HL-60 (cell line): Measurements from ENCODE around the gene FBXO34.

Source experiments
- DNase-seq, 2 experiments: peaks; one replicate each; pipeline ENCODE4 v3.0.0-alpha.2; 2010 to 2020; ENCODE audit warnings: low read depth in 1 of 2, low spot score in 1 of 2
- H3K27ac ChIP-seq: fragments of 250-450 bp; sonication (Bioruptor Pico); replicated peaks from 2 replicates; pipeline ENCODE4 v1.5.1; 2020; ENCODE audit warnings: mild to moderate bottlenecking, moderate library complexity
- H3K27me3 ChIP-seq: fragments of 250-450 bp; sonication (Bioruptor Pico); 2 replicates; pipeline ENCODE4 v1.5.1; 2021; ENCODE audit warnings: mild to moderate bottlenecking, moderate library complexity; ENCODE audit not compliant: insufficient read depth, poor library complexity, severe bottlenecking
- H3K4me3 ChIP-seq: replicated peaks from 2 replicates; pipeline ENCODE4 v1.5.1; 2011; ENCODE audit warnings: mild to moderate bottlenecking, control low read depth, low read length; ENCODE audit not compliant: insufficient read depth
- GABPA ChIP-seq: IDR thresholded peaks from 2 replicates; pipeline ENCODE4 v1.6.1; 2012; ENCODE audit warnings: low read depth
- POLR2AphosphoS5 ChIP-seq: IDR thresholded peaks from 2 replicates; pipeline ENCODE4 v1.6.1; 2012; ENCODE audit warnings: low read depth
- SPI1 ChIP-seq: IDR thresholded peaks from 2 replicates; pipeline ENCODE4 v1.6.1; 2012; ENCODE audit warnings: low read depth, mild to moderate bottlenecking, borderline replicate concordance
- TF ChIP-seq, protein P1 (sequence below): IDR thresholded peaks from one replicate; pipeline ENCODE4 v1.5.1; 2011; ENCODE audit warnings: low read length, control low read depth, inconsistent platforms; ENCODE audit not compliant: insufficient read depth
- TF ChIP-seq, protein P2 (sequence below): IDR thresholded peaks from 2 replicates; pipeline ENCODE4 v1.6.1; 2012; ENCODE audit warnings: low read depth; ENCODE audit not compliant: insufficient replicate concordance

Gene FBXO34

DNA sequence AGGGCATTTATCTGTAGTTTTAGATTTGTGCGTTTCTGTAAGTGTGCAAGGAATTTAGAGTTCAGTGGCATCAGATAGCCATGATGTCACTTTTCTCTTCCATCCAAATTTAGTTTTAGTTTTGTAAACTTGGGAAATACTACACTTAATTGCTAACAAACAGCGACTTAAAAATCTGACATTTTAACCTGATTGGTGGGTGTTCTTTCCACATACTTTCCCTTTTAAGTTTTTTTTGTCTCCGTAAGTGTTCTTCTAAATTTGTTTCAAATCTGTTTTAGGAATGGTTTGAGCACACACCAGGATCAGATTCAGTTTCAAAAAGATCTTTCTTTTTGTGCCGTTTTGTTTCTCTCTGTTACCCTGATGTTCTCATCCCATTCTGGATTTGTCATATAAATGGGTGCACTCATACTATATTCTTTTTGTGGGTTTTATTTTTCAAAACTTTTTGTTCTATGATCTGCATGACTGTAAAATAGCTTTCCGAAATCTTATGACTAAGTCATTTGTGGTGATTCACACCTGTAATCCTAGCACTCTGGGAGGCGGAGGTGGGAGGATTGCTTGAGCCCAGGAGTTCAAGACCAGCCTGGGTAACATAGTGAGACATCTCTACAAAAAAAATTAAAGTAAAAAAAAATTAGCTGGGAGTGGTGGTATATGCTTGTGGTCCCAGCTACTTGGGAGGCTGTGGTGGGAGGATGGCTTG, 58.9 kb downstream of the FBXO34 start:
- H3K4me3 ChIP-seq, result no peak overlapping the region
- H3K27me3 ChIP-seq, result no peaks in the 10 kb centered on the region
- no peak for TF ChIP-seq SPI1
- TF ChIP-seq GABPA, result no peak
- no peak for TF ChIP-seq POLR2AphosphoS5
- TF ChIP-seq, protein P1, sequence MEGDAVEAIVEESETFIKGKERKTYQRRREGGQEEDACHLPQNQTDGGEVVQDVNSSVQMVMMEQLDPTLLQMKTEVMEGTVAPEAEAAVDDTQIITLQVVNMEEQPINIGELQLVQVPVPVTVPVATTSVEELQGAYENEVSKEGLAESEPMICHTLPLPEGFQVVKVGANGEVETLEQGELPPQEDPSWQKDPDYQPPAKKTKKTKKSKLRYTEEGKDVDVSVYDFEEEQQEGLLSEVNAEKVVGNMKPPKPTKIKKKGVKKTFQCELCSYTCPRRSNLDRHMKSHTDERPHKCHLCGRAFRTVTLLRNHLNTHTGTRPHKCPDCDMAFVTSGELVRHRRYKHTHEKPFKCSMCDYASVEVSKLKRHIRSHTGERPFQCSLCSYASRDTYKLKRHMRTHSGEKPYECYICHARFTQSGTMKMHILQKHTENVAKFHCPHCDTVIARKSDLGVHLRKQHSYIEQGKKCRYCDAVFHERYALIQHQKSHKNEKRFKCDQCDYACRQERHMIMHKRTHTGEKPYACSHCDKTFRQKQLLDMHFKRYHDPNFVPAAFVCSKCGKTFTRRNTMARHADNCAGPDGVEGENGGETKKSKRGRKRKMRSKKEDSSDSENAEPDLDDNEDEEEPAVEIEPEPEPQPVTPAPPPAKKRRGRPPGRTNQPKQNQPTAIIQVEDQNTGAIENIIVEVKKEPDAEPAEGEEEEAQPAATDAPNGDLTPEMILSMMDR, result no peak
- TF ChIP-seq, protein P2, sequence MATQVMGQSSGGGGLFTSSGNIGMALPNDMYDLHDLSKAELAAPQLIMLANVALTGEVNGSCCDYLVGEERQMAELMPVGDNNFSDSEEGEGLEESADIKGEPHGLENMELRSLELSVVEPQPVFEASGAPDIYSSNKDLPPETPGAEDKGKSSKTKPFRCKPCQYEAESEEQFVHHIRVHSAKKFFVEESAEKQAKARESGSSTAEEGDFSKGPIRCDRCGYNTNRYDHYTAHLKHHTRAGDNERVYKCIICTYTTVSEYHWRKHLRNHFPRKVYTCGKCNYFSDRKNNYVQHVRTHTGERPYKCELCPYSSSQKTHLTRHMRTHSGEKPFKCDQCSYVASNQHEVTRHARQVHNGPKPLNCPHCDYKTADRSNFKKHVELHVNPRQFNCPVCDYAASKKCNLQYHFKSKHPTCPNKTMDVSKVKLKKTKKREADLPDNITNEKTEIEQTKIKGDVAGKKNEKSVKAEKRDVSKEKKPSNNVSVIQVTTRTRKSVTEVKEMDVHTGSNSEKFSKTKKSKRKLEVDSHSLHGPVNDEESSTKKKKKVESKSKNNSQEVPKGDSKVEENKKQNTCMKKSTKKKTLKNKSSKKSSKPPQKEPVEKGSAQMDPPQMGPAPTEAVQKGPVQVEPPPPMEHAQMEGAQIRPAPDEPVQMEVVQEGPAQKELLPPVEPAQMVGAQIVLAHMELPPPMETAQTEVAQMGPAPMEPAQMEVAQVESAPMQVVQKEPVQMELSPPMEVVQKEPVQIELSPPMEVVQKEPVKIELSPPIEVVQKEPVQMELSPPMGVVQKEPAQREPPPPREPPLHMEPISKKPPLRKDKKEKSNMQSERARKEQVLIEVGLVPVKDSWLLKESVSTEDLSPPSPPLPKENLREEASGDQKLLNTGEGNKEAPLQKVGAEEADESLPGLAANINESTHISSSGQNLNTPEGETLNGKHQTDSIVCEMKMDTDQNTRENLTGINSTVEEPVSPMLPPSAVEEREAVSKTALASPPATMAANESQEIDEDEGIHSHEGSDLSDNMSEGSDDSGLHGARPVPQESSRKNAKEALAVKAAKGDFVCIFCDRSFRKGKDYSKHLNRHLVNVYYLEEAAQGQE, result no peak
- DNase-seq, result no peak
- no peak overlapping the region for H3K27ac ChIP-seq

DNA sequence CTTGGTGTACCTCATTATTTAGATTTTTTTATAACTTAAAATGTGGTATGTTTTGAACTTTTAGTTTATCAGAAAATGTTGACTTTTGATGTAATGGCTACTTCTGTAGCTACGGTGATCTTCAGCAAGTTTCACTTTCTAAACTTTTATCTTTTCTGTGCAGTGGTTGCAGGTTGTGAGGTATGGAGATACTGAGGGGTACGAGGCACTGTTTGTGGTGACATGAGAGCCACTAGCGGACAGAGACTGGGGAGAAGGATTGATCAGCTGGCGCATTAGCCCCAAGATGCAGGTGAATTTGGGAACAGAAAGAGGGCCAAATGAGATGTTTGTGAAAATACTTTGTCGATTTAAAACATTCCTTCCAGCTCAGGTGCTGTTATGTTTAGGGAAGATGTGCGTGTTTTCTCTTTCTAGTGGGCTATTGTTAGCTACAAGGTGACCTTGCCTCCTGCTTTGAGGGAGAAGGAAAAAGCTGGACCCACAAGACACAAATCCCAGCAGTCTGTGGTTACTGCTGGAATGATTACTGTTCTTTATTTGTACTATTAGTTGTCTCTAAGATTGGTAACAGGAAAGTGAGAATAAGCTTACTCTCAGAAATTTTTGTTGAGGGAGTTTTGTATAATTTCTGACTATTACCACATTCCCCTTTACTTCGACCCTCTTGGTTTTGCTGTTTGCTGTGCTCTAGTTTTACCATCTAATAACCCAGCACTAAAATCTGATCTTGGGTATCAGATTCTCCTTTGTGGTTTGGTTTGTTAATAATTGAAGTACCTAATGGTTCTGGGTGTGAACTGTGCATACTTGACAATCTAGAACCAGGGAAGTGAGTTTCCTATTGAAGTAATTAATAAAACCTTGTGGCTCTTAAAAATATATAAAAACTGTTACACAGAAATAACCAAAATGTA, 61.7 kb downstream of the FBXO34 start:
- no peak overlapping the region for H3K27ac ChIP-seq
- no peak for DNase-seq
- H3K27me3 ChIP-seq, result no peaks in the 10 kb centered on the region
- H3K4me3 ChIP-seq, result no peak overlapping the region
- no peak for TF ChIP-seq SPI1
- TF ChIP-seq, protein P2, result no peak
- TF ChIP-seq POLR2AphosphoS5, result no peak
- no peak for TF ChIP-seq GABPA
- TF ChIP-seq, protein P1, result no peak

DNA sequence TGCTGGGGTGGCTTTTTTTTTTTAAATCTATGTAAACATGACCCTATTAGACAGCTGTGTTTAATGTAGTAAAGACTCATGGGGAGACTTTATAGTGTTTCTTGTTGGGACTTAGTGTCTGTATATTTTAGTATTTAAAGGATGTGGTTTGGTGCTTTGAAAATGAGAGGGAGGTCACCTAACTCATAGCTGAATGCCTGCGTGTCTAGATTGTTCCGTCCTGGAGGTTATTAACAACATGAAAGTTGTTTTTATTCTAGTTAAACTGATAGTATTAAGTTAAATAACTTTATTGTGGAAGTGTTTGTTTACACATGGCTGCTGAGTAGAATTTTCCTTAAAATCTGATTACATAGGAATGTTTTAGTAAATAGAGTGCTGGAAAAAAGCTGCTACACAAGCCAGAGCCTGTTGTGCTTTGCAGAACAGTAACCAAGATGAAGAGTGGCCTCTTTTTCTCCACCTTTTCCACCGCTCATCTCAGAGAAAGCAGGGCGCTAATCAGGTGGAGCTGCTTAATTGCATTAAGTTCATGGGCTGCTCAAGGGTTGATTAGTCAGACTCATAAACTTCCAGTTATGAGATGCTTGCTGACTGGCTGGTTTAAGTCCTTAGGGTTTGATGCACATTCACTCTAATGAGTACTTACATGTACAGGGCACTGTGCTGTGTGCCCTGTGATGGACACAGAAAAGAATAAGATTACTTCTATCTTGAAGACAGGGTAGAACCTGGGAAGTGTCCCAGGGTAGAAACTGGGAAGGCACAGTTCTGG, 62.7 kb downstream of the FBXO34 start:
- H3K27me3 ChIP-seq, result no peaks in the 10 kb centered on the region
- TF ChIP-seq, protein P1, result no peak
- no peak for TF ChIP-seq SPI1
- TF ChIP-seq, protein P2, result no peak
- TF ChIP-seq GABPA, result no peak
- no peak for TF ChIP-seq POLR2AphosphoS5
- H3K27ac ChIP-seq, result no peak overlapping the region
- no peak overlapping the region for H3K4me3 ChIP-seq
- DNase-seq, result no peak
